ENCODE measurements around the gene SH3BP2. TPM values are rescaled to one million over a fixed set of nuclear protein-coding genes. Genes with fewer than 3 reads are reported as not detected.

Gene SH3BP2
- total RNA-seq, 1 donor from 2014 or later: 150 TPM

DNA sequence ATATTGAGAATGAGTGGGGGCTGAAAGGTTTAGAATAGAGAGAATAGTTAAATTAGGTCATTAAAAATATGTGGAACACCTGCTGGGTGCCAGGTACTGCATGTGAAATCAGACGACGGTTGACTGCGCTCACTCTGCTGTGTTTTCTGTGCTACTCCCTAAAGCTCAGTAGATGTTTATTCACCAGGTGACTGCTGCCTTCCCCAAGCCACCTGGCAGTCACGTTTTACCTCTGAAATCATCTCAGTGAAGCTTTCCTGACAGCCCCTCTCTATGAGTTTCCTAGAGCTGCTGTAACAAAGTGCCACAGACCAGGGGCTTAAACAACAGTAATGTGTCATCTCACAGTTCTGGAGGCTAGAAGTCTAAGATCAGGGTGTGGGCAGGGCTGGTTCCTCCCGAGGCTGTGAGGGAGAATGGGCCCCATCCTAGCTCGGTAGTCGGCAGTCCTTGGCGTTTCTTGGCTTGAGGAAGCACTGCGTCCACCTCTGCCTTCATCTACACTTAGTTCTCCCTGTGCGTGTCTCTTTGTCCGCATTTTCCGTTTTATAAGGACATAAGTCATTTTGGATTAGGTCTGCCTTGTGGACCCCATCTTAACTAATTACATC lies 76.1 kb downstream of the SH3BP2 start:
- H3K9me3 Mint-ChIP-seq (ENCODE audit: unreplicated experiment): no peaks in the 10 kb centered on the region
- H3K27me3 Mint-ChIP-seq (ENCODE audit: unreplicated experiment): no peaks in the 10 kb centered on the region
- no peak for DNase-seq (ENCODE audit: low spot score)
- peak overlapping the region; percentile 42 for H3K4me3 Mint-ChIP-seq (ENCODE audit: unreplicated experiment)
- H3K27ac Mint-ChIP-seq (ENCODE audit: unreplicated experiment): no peak overlapping the region
- H3K4me1 Mint-ChIP-seq (ENCODE audit: unreplicated experiment): peaks cover 67% of the 10 kb centered on the region
- H3K36me3 Mint-ChIP-seq (ENCODE audit: low read depth, unreplicated experiment): no peaks in the 10 kb centered on the region
- TF ChIP-seq, protein P1, sequence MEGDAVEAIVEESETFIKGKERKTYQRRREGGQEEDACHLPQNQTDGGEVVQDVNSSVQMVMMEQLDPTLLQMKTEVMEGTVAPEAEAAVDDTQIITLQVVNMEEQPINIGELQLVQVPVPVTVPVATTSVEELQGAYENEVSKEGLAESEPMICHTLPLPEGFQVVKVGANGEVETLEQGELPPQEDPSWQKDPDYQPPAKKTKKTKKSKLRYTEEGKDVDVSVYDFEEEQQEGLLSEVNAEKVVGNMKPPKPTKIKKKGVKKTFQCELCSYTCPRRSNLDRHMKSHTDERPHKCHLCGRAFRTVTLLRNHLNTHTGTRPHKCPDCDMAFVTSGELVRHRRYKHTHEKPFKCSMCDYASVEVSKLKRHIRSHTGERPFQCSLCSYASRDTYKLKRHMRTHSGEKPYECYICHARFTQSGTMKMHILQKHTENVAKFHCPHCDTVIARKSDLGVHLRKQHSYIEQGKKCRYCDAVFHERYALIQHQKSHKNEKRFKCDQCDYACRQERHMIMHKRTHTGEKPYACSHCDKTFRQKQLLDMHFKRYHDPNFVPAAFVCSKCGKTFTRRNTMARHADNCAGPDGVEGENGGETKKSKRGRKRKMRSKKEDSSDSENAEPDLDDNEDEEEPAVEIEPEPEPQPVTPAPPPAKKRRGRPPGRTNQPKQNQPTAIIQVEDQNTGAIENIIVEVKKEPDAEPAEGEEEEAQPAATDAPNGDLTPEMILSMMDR (IDR thresholded peaks at IDR 0.05; ENCODE audit: unreplicated experiment): no peak

DNA sequence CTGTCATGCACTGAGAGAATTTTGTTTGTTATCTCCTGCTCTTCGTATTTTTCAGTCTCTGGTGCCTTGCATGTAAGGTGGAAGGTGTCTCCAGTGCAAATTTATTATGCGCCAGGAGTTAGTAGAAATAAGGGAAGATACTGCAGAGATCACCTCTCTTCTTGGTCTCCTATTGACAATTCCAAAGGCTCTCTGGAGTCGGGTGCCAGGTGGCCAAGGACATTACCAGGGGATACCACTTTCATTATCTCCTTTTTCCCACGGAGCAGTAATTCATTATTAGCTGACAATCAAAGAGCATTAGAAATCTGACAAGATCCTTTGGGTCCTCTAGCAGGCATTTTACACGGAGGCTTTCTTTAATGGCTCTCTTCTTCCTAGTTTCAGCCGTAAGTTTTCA lies 76.8 kb downstream of the SH3BP2 start:
- H3K27me3 Mint-ChIP-seq (ENCODE audit: unreplicated experiment): no peaks in the 10 kb centered on the region
- no peaks in the 10 kb centered on the region for H3K9me3 Mint-ChIP-seq (ENCODE audit: unreplicated experiment)
- no peak for DNase-seq (ENCODE audit: low spot score)
- H3K4me1 Mint-ChIP-seq (ENCODE audit: unreplicated experiment): peaks cover 69% of the 10 kb centered on the region
- H3K27ac Mint-ChIP-seq (ENCODE audit: unreplicated experiment): no peak overlapping the region
- TF ChIP-seq, protein P1 (IDR thresholded peaks at IDR 0.05; ENCODE audit: unreplicated experiment): no peak
- H3K4me3 Mint-ChIP-seq (ENCODE audit: unreplicated experiment): no peak overlapping the region
- no peaks in the 10 kb centered on the region for H3K36me3 Mint-ChIP-seq (ENCODE audit: low read depth, unreplicated experiment)

DNA sequence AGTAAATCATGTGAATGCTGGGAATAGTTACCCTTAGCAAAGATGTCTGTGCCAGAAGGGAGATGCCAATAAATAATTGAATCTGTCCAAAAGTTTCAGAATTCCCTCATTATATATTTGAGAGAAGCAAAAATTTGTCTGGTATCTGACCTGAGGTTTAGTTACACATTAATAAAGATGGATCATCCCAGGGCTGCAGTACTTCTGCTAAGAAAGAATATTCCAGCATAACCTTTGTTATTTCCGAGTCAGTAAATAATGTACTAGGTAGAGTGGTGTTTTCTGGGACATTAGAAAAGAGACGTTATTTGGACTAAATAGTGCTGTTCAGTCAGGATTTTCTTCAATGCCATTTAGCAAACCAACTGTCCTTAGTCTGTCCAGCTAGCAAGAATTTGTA lies 77.2 kb downstream of the SH3BP2 start:
- Mint-ChIP-seq H3K9me3 (ENCODE audit: unreplicated experiment) (no peaks in the 10 kb centered on the region), H3K4me3 (ENCODE audit: unreplicated experiment) (no peak overlapping the region), H3K27ac (ENCODE audit: unreplicated experiment) (no peak overlapping the region), H3K36me3 (ENCODE audit: low read depth, unreplicated experiment) (no peaks in the 10 kb centered on the region), H3K27me3 (ENCODE audit: unreplicated experiment) (no peaks in the 10 kb centered on the region), H3K4me1 (ENCODE audit: unreplicated experiment) (peaks cover 65% of the 10 kb centered on the region)
- no peak for DNase-seq (ENCODE audit: low spot score)
- TF ChIP-seq, protein P1 (IDR thresholded peaks at IDR 0.05; ENCODE audit: unreplicated experiment): no peak

DNA sequence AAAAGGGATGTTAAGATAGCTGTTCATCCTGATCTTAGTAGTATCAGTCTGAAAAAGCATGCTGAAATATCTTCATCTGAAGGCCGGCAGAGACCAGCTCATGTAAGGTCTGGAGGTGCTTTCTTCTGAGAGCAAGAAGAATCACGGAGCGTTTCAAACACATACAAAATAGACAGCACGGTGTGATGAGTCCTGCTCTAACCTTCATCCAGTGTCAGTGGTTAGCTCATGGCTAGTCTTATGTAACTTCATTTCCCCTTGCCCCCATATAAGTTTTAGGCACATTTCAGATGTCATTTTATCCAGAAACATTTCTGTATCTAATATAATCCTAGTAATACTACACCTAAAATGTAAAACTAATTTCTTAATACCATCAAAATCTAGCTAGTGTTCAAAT lies 78.6 kb downstream of the SH3BP2 start:
- Mint-ChIP-seq H3K4me1 (ENCODE audit: unreplicated experiment) (peaks cover 52% of the 10 kb centered on the region), H3K4me3 (ENCODE audit: unreplicated experiment) (no peak overlapping the region), H3K9me3 (ENCODE audit: unreplicated experiment) (no peaks in the 10 kb centered on the region), H3K27me3 (ENCODE audit: unreplicated experiment) (no peaks in the 10 kb centered on the region), H3K36me3 (ENCODE audit: low read depth, unreplicated experiment) (peaks cover 6% of the 10 kb centered on the region), H3K27ac (ENCODE audit: unreplicated experiment) (no peak overlapping the region)
- no peak for DNase-seq (ENCODE audit: low spot score)
- TF ChIP-seq, protein P1 (IDR thresholded peaks at IDR 0.05; ENCODE audit: unreplicated experiment): no peak

DNA sequence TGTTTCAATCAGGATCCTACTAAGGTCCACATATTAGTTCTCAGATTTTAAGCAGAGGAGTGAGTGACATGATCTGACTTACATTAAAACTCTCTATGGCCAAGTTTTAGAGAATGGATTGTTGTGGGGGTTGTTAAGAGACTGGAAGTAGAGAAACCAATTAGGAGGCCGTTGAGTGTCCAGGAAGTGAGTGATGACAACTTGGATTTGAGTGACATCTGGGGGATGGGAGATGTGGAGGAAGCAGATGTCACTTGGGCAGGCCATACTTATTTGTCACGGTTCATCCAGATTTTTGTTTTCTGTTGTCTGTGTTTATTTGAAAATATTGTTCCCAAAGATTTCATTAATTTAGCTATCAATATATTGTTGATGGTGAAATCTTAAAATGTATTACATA lies 79.0 kb downstream of the SH3BP2 start:
- H3K27ac Mint-ChIP-seq (ENCODE audit: unreplicated experiment): peak overlapping the region; percentile 7
- peaks cover 49% of the 10 kb centered on the region for H3K4me1 Mint-ChIP-seq (ENCODE audit: unreplicated experiment)
- H3K9me3 Mint-ChIP-seq (ENCODE audit: unreplicated experiment): no peaks in the 10 kb centered on the region
- DNase-seq (ENCODE audit: low spot score): no peak
- no peak overlapping the region for H3K4me3 Mint-ChIP-seq (ENCODE audit: unreplicated experiment)
- H3K27me3 Mint-ChIP-seq (ENCODE audit: unreplicated experiment): no peaks in the 10 kb centered on the region
- H3K36me3 Mint-ChIP-seq (ENCODE audit: low read depth, unreplicated experiment): peaks cover 7% of the 10 kb centered on the region
- TF ChIP-seq, protein P1 (IDR thresholded peaks at IDR 0.05; ENCODE audit: unreplicated experiment): no peak
